HCT116 (cell line): ENCODE measurements around the gene NDUFAF5. TPM values are rescaled to one million over a fixed set of nuclear protein-coding genes. Genes with fewer than 3 reads are reported as not detected.

Source experiments
- ATAC-seq: fragments of 200-7000 bp; cut with Tn5 transposase; 2 replicates; pipeline ENCODE4 v1.9.1; 2020; ENCODE audit warnings: mild to moderate bottlenecking, moderate library complexity
- BruUV-seq: library from RNA; stranded (reverse); fragments of 400-500 nt; replicated peaks from 2 replicates; lab custom pipeline; 2021; lab: Mats Ljungman, UMichigan
- CTCF ChIA-PET: fragments of 300-600 bp; sonication (Branson Sonifier 250); formaldehyde crosslinking; loops from one replicate; lab custom pipeline; 2021; ENCODE audit warnings: antibody characterized with exemption; lab: Charles Lee
- POLR2A ChIA-PET: fragments of 300-600, 350-600 bp; sonication (Branson Sonifier 250); formaldehyde crosslinking; loops from one replicate; lab custom pipeline; 2021; ENCODE audit warnings: antibody characterized with exemption; lab: Charles Lee
- RAD21 ChIA-PET, 2 experiments: fragments of 300-600 bp; sonication (Branson Sonifier 250); formaldehyde crosslinking; loops; one replicate each; lab custom pipeline; 2023; ENCODE audit warnings: low total read pairs in 2 of 2; ENCODE audit not compliant: uncharacterized antibody in 2 of 2, unreplicated experiment in 2 of 2, low non-redundant PET in 1 of 2; lab: Charles Lee
- DNase-seq: peaks from one replicate; pipeline ENCODE4 v3.0.0-alpha.2; 2010; ENCODE audit warnings: low read depth, low spot score
- H2AFZ ChIP-seq: fragments of 200-600 bp; shearing (Covaris generic), sonication (generic); 2 replicates; pipeline ENCODE4 v1.6.1; 2017; ENCODE audit warnings: low read depth, mixed run types, mixed read lengths, antibody characterized with exemption, low read length; ENCODE audit not compliant: poor library complexity, severe bottlenecking
- H3K27ac ChIP-seq: 2 replicates; pipeline ENCODE4 v1.5.1; 2012; ENCODE audit warnings: low read depth, low read length
- H3K27me3 ChIP-seq: fragments of 200-600 bp; sonication (generic); 2 replicates; pipeline ENCODE4 v1.6.1; 2016; ENCODE audit warnings: mixed run types, low read length, mixed read lengths; ENCODE audit not compliant: insufficient read depth
- H3K36me3 ChIP-seq, 2 experiments: fragments of 200-500 bp in 1 of 2; fragments of 200-600 bp in 1 of 2; sonication (Bioruptor generic) in 1 of 2; sonication (generic) in 1 of 2; 2 replicates each; pipeline versions ENCODE4 v1.5.1 to v1.6.1; 2014 to 2016; ENCODE audit warnings: low read length in 2 of 2, inconsistent platforms in 1 of 2, mixed read lengths in 1 of 2, mixed run types in 1 of 2; ENCODE audit not compliant: insufficient read depth in 2 of 2, control insufficient read depth in 1 of 2
- H3K4me1 ChIP-seq, 2 experiments: fragments of 200-600 bp in 1 of 2; sonication (generic) in 1 of 2; 2 replicates each; pipeline versions ENCODE4 v1.5.1 to v1.6.1; 2012 to 2017; ENCODE audit warnings: low read length in 2 of 2, inconsistent platforms in 1 of 2, mild to moderate bottlenecking in 1 of 2, mixed read lengths in 1 of 2, mixed run types in 1 of 2, moderate library complexity in 1 of 2; ENCODE audit not compliant: insufficient read depth in 2 of 2, control insufficient read depth in 1 of 2
- H3K4me2 ChIP-seq: fragments of 200-600 bp; sonication (generic); 2 replicates; pipeline ENCODE4 v1.6.1; 2017; ENCODE audit warnings: mixed run types, low read length, mixed read lengths
- H3K4me3 ChIP-seq, 2 experiments: fragments of 200-600 bp in 1 of 2; sonication (generic) in 1 of 2; replicated peaks in 1 of 2; 2 replicates each; pipeline ENCODE4 v1.5.1; 2011 to 2016; ENCODE audit warnings: low read length in 2 of 2, control low read depth in 1 of 2, low read depth in 1 of 2, mild to moderate bottlenecking in 1 of 2, mixed read lengths in 1 of 2, mixed run types in 1 of 2
- H3K79me2 ChIP-seq: fragments of 200-600 bp; sonication (generic); 2 replicates; pipeline ENCODE4 v1.6.1; 2017; ENCODE audit warnings: mild to moderate bottlenecking, mixed run types, low read length, moderate library complexity, mixed read lengths; ENCODE audit not compliant: insufficient read depth
- H3K9ac ChIP-seq: fragments of 200-600 bp; sonication (generic); 2 replicates; pipeline ENCODE4 v1.6.1; 2016; ENCODE audit warnings: low read length, mixed read lengths
- H3K9me2 ChIP-seq: fragments of 200-600 bp; sonication (generic), shearing (Covaris generic); 2 replicates; pipeline ENCODE4 v1.6.1; 2017; ENCODE audit warnings: mixed run types, mild to moderate bottlenecking, moderate library complexity; ENCODE audit not compliant: insufficient read depth
- H3K9me3 ChIP-seq, 2 experiments: fragments of 200-500 bp in 1 of 2; fragments of 200-600 bp in 1 of 2; sonication (Bioruptor generic) in 1 of 2; sonication (generic) in 1 of 2; 2 replicates each; pipeline ENCODE4 v1.6.1; 2014 to 2017; ENCODE audit warnings: low read length in 2 of 2, mixed read lengths in 2 of 2, inconsistent platforms in 1 of 2, low read depth in 1 of 2, mild to moderate bottlenecking in 1 of 2, mixed run types in 1 of 2, moderate library complexity in 1 of 2; ENCODE audit not compliant: control insufficient read depth in 1 of 2, insufficient read depth in 1 of 2
- H4K20me1 ChIP-seq: fragments of 200-600 bp; sonication (generic), shearing (Covaris generic); 2 replicates; pipeline ENCODE4 v1.6.1; 2017; ENCODE audit warnings: mixed run types, mild to moderate bottlenecking, moderate library complexity; ENCODE audit not compliant: insufficient read depth
- ATF3 ChIP-seq: IDR thresholded peaks from 2 replicates; pipeline ENCODE4 v1.6.1; 2012
- CBX3 ChIP-seq: IDR thresholded peaks from 2 replicates; pipeline ENCODE4 v1.6.1; 2012; ENCODE audit warnings: low read depth
- CTCF ChIP-seq, 3 experiments: fragments of 200-600 bp in 1 of 3; sonication (generic) in 1 of 3; IDR thresholded peaks in 2 of 3; conservative IDR thresholded peaks in 1 of 3; 2 replicates each; pipeline ENCODE4 v1.5.1; 2012 to 2017; ENCODE audit warnings: low read depth in 2 of 3, low read length in 2 of 3, antibody characterized with exemption in 1 of 3, borderline replicate concordance in 1 of 3, control low read depth in 1 of 3, mild to moderate bottlenecking in 1 of 3, mixed read lengths in 1 of 3, mixed run types in 1 of 3, moderate library complexity in 1 of 3; ENCODE audit not compliant: insufficient read depth in 1 of 3
- ELF1 ChIP-seq: IDR thresholded peaks from 2 replicates; pipeline ENCODE4 v1.6.1; 2012; ENCODE audit warnings: low read depth, borderline replicate concordance
- EZH2phosphoT487 ChIP-seq: fragments of 200-600 bp; IDR thresholded peaks from 2 replicates; pipeline ENCODE4 v1.6.1; 2018; ENCODE audit warnings: antibody characterized with exemption, borderline replicate concordance
- JUND ChIP-seq: IDR thresholded peaks from 2 replicates; pipeline ENCODE4 v1.6.1; 2012
- MAX ChIP-seq: IDR thresholded peaks from 2 replicates; pipeline ENCODE4 v1.6.1; 2012
- POLR2AphosphoS5 ChIP-seq: IDR thresholded peaks from 2 replicates; pipeline ENCODE4 v1.6.1; 2011; ENCODE audit warnings: mild to moderate bottlenecking, low read depth, low read length, moderate library complexity
- TCF7L2 ChIP-seq: IDR thresholded peaks from 2 replicates; pipeline ENCODE4 v1.7.0; 2011; ENCODE audit warnings: borderline replicate concordance, inconsistent platforms; ENCODE audit not compliant: insufficient read depth, insufficient read length; ENCODE audit errors: extremely low read depth
- YY1 ChIP-seq: IDR thresholded peaks from 2 replicates; pipeline ENCODE4 v1.6.1; 2011; ENCODE audit warnings: low read length, low read depth, moderate library complexity, mild to moderate bottlenecking; ENCODE audit not compliant: insufficient replicate concordance; ENCODE audit errors: extremely low read depth
- ZBTB33 ChIP-seq: IDR thresholded peaks from 2 replicates; pipeline ENCODE4 v1.6.1; 2011; ENCODE audit warnings: mild to moderate bottlenecking, low read length, moderate library complexity; ENCODE audit not compliant: insufficient replicate concordance; ENCODE audit errors: extremely low read depth
- ZFX ChIP-seq: fragments of 450-650 bp; IDR thresholded peaks from 2 replicates; pipeline ENCODE4 v1.6.1; 2017
- ZNF274 ChIP-seq: fragments of 200-500 bp; sonication (Bioruptor generic); IDR thresholded peaks from 2 replicates; pipeline ENCODE4 v1.6.1; 2014; ENCODE audit warnings: mild to moderate bottlenecking, low read depth, low read length, inconsistent platforms
- intact Hi-C: fragments of 100-400 bp; cut with micrococcal nuclease; formaldehyde crosslinking; loops from 2 replicates; pipeline ENCODE4 v1.10.0; 2022
- total RNA-seq: library from RNA; stranded (reverse); gene quantifications from one replicate; pipeline ENCODE4 v1.2.1, GENCODE V29; 2021; ENCODE audit not compliant: unreplicated experiment

Gene NDUFAF5
- total RNA-seq, 1 experiment from 2014 or later = 30.8 TPM

- no peaks in the 10 kb centered on the region for H3K4me1 ChIP-seq
- no peak for TF ChIP-seq ZBTB33
- TF ChIP-seq ZNF274 = no peak
- TF ChIP-seq ZFX = no peak
- no peak for TF ChIP-seq MAX
- no peak for TF ChIP-seq EZH2phosphoT487
- no peak for TF ChIP-seq CBX3
- no peak for TF ChIP-seq JUND
- no peak for TF ChIP-seq ELF1
- no peak for TF ChIP-seq TCF7L2
- TF ChIP-seq ATF3 = no peak
- no peak for TF ChIP-seq YY1
- no peak for TF ChIP-seq POLR2AphosphoS5
- TF ChIP-seq CTCF (IDR thresholded peaks at IDR 0.05 in 2 of 3, conservative IDR thresholded peaks at IDR 0.05 in 1 of 3; ENCODE audit: borderline replicate concordance in 1 of 3, insufficient read depth in 1 of 3, low read depth in 2 of 3, low read length in 2 of 3) = no peak
- ATAC-seq (no peak), DNase-seq (no peak)
- peaks cover 7 to 13% of the 10 kb centered on the region in 2 experiments; a peak in 3 of 4 replicates for H3K36me3 ChIP-seq
- no peak overlapping the region for H3K4me3 ChIP-seq
- ChIA-PET RAD21 (no interaction called here), POLR2A (no interaction called here), CTCF (no interaction called here)
- no peak overlapping the region for H2AFZ ChIP-seq
- H3K79me2 ChIP-seq = no peaks in the 10 kb centered on the region
- no peak overlapping the region for H3K27ac ChIP-seq
- peaks cover 1% of the 10 kb centered on the region; the same call in 1 of the 2 replicates for H4K20me1 ChIP-seq
- H3K4me2 ChIP-seq = no peak overlapping the region
- BruUV-seq = no TSS peak
- no peaks in the 10 kb centered on the region; the same call in 1 of the 2 replicates for H3K27me3 ChIP-seq
- intact Hi-C loops = no loop called here
- H3K9me2 ChIP-seq = no peaks in the 10 kb centered on the region
- H3K9me3 ChIP-seq = no peaks in the 10 kb centered on the region
- no peak overlapping the region for H3K9ac ChIP-seq
Measured at GRCh38 chr20:13821876-13822275, 37.0 kb downstream of the NDUFAF5 start.
